Erythroblast (primary cell): ENCODE data around the gene ADARB2.
"Not testable (repeated sequence)": the region's sequence is repeated elsewhere in the genome, so short reads cannot be mapped to it uniquely, and the experiment has no call there.

Source experiments
- DNase-seq, 2 experiments: peaks; one replicate each; lab custom pipeline; 2025; lab: John Stamatoyannopoulos, UW
- GATA1 ChIP-seq: IDR thresholded peaks from 2 replicates; pipeline ENCODE4 v1.6.1; 2011; ENCODE audit warnings: low read depth, mild to moderate bottlenecking, control low read depth, low read length, moderate library complexity
- POLR2A ChIP-seq: IDR thresholded peaks from 2 replicates; pipeline ENCODE4 v1.6.1; 2011; ENCODE audit warnings: mild to moderate bottlenecking, low read length

ADARB2 gene

DNA sequence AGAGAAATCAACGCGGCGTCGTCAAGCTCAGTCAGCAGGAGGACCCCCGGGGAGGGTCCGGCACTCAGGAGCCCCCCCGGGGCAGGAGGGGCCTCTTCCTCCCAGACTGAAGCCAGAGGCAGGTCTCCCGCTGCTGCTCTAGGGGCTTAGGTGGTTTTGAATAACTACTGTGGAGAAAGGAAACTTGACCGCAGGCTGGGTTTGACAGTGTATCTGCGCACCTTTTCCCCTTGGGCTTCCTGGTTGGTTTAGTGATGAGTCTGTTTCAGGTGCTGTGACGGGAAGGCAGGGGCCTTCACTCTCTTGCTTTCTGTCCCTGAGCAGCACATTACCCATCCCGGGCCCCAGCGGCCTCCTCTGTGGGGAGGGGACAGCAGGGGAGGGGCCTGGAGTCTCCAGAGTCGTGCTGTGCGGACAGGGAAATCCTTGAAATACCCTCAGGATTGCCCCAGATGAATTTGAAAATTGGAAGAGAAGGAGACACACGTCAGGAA, 262.2 kb downstream of the ADARB2 start:
- TF ChIP-seq POLR2A (no peak), GATA1 (no peak)
- DNase-seq, result no peak

DNA sequence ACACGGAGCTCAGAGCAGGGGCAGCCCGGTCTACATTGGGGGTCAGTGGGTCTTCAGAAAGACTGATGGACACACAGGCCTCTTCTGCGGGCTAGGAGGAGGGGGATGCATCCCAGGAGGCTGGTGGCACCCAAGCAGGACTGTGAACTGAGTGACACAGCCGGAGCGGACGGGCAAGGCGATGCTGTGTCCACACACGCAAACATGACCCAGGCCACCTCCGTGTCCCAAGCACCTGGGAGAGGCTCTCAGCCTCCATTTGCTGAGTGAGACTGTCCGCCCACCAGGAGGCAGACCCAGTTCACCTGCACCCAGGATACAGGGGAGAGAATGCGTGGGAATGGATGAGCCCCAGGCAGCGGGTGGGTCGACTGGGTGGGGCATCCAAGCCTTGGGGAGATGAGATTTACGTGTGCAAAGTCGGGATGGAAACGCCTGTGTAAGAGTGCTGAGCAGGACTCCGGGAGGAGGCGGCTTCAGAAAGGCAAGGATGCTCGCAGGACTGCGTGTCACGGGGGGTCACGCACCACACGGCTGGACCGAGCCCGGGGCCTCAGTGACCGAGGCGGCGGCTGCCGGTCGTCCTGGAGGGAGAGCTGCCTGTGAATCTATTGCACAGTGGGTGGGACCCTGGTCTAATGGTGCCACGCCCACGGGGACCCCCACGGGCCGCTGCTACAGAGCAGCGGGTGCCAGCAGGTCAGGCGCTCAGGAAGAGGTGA, 262.8 kb downstream of the ADARB2 start:
- TF ChIP-seq POLR2A (no peak), GATA1 (no peak)
- no peak for DNase-seq

DNA sequence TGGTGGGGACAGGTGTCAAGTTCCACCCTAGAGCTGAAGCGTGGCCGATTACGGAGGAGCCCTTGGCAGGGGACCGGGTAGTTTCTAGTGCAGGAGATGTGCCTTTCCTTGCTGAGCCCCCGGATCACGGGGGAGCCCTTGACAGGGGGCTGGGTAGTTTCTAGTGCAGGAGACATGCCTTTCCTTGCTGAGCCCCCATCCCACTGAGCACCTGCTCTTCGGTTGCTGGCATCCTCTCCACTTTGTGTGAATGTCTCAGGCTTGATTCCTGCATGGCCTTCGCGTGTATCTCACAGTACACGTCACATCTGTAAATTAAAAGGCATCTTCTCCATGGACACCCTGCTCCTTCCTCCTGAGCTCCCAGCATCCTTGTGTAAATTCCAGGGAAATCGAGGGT, 263.5 kb downstream of the ADARB2 start:
- no peak for DNase-seq
- TF ChIP-seq POLR2A, result no peak
- TF ChIP-seq GATA1, result no peak

DNA sequence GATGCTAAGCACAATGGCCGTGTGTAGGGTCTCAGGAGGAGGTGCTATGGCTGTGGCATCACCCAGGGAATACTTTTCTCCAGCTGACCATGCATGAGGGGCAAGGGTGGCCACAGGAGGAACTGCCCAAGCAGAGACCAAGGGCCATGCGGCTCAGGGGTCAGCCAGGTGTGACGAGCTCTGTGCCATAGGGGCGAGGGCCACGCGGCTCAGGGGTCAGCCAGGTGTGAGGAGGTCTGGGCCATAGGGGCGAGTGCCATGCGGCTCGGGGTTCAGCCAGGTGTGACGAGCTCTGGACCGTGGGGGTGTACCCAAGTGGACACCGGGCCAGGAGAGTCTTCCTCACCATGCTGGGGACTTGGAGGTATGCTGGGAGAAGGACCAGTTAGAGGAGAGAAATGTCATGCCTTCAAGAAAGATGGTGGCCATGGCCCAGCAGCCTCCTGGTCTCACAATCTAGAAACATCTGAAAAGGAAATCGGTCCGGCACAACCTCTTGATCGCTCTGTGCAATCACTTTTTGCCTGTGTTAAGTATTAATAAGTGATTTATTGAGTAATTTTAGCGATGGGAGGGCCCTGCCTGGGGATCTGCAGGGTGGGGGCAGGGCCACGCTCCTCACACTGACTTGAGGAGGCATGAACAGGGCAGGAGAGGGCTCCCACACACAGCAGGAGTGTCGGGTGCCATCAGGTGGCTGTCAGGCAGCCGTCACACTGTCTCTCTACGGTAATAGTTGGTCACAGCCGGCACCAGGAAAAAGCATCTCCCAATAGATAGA, 265.0 kb downstream of the ADARB2 start:
- no peak for DNase-seq
- TF ChIP-seq GATA1 (no peak), POLR2A (no peak)

DNA sequence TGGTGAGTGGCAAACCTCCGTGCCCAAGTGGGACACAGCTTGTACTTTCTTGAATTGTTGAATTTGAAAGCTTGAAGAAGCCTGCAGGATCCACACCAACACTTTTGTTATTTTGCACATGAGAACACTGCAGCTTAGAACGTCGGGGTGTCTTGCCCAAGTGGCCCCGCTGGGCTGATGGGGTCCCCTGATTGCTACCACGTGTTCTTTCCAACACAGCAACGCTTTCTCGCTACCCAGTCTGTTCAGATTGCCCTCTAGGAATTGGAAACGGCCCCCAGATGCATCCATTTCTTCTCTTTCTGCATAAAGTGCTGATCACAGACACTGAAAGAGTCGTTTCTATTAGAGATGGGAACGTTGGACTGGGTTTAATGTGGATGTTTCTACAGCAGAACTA, 268.5 kb downstream of the ADARB2 start:
- DNase-seq, result no peak
- TF ChIP-seq POLR2A, result no peak
- no peak for TF ChIP-seq GATA1

DNA sequence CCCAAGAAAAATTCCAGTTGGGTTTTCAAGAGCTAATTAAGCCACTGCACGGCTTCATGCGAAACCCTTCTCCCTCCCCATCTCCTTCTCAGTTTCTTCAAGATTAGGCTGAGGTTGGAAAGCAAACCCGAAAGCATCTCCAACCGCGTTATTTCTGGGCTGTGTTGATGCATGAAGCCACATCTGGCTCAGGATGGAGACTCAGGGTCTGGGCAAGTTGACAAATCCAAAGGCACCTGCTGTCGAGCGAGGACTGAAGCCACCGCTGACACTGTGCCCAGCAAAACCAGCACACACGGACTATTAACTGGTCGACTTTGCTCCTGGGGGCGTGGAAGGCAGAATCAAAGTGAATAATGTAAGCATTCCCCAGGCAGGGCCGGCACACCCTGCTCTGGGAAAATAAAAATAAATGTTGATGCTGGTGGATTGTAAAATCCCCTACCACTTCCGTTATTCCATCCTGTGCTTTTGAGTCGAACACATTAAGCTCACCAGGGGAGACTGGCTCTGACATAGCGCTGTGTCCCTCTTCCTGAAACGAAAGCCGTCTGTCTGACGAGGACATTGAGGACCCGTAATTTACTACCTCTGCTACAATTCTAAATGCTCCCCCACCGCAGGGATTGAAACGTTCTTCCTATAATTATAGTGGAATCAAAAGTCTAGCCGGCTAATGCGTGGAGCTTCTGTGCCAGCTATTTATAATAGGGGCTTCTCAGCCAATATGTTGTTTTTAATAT, 269.8 kb downstream of the ADARB2 start:
- DNase-seq, result no peak
- no peak for TF ChIP-seq POLR2A
- TF ChIP-seq GATA1, result no peak

DNA sequence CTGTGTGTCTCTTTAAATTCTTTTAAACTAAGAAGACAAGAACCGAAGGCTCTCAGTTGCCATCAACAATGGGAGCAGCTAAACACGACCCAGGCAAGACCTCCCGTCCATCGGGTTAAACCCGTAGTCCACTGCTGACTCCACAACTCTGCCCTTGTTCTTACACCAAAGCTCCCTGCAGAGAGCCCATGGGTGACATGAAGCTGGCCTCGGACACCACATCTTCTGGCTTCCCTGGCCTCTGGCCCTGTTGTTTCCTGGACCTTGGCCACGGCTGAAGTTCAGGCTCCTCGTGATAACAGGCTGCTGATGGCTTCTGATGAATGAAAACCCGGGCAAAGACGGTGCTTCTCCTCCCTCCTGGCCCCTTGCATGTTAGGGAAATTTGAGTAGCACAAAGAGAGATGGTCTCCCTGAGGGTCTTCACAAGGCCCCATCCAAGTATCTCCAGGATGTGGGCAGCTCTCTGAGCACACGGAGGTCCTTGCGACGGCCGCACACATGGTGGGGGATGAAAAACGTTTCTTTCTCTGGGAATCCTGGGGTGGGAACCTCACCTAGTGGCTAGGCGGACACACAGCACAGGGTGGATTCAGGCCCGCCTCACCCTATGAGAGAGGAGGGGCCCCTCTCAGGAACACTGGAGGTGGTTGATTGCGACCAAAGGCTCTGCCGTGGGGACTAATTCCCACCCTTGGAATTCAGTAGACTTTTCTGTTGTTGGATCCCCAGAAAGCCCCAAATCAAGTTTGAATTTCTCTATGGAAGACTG, 271.1 kb downstream of the ADARB2 start:
- no peak for TF ChIP-seq GATA1
- DNase-seq, result no peak

DNA sequence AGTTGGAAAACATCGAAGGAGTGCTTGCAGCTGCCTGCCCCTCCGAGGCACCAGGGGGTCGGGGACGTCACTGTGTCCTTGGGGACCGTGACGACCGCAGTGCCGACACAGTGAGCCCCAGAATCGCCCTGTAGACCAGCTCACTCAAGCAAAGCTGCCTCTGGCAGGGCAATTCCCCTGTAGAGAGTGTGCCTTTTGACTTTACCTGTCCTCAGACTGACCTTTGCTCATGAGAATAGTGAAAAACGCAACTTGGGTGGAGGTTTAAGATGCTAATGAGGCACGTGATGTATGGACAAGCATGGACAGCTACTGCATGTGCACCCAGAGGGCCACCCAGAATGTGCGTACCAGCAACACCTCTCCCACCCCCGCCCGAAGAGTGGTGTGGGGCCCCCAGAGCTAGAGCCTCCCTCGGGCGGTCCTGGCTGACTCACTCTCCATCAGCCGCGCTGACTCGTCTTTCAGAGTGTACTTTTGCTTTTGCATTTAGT, 271.9 kb downstream of the ADARB2 start:
- TF ChIP-seq GATA1, result no peak
- TF ChIP-seq POLR2A, result no peak
- no peak for DNase-seq

DNA sequence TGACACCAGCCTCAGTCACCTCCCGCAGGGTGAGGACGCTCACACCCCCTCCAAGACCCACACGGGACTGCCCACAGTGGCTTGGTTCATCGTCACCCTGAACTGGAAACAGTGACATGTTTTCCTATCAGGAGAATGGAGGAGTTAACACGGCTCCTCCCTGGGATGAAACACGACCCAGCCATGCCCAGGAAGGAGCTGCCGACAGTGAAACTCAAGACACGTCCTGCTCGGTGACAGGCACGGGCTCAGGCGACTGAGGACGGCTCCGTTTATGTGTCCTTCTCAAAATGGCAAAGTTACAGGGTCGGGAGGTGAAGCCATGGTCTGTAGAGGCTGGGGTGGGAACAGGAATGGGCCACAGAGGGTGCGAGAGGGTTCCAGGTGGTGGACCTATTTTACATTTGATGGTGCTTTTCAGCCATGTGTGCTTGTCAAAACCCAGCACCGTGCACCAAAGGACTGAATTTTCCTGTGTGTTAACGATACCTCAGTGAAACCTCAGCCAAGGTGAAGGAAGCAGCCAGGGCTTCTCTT, 272.4 kb downstream of the ADARB2 start:
- no peak for DNase-seq
- TF ChIP-seq GATA1, result no peak
- no peak for TF ChIP-seq POLR2A

DNA sequence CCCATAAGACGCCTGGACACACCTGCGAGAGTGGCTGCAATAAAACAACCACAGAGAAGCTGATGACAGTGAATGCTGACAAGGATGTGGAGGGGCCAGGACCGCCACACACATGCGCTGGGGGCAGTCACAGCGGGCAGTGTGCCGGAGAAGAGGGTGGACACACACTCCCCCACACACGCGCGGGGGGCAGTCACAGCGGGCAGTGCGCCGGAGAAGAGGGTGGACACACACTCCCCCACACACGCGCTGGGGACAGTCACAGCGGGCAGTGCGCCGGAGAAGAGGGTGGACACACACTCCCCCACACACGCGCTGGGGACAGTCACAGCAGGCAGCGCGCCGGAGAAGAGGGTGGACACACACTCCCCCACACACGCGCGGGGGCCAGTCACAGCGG, 273.4 kb downstream of the ADARB2 start:
- not testable (repeated sequence) for DNase-seq

DNA sequence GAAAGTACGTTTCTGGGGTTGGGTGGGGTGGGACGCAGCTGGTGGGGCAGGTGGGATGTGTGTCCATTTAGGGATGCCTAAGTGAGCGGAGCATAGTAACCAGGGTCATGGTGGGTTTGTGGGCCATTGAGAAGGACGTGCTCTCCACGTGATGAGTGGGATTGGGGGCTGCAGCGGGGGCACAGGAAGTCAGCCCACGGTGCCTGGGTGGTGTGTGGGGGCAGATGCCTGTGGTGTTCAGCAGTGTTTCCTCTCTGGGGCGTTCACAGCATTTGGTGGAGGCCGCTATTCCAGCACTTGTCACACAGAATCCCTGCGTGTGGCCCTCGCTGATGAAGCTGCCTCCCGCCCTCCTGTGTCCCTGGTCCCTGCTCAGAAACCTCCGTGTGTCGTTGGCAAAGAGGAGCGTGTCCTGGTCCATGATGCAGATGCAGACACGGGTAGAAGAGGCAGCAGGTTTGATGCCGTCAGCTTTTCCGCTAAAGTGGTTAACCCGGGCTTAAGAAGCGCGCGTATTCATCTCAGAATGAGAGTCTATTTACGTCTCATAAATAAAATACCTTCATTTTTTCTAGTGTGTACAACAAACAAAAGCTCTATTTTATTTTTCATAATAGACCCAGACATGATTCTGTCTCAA, 274.2 kb downstream of the ADARB2 start:
- DNase-seq, result no peak

DNA sequence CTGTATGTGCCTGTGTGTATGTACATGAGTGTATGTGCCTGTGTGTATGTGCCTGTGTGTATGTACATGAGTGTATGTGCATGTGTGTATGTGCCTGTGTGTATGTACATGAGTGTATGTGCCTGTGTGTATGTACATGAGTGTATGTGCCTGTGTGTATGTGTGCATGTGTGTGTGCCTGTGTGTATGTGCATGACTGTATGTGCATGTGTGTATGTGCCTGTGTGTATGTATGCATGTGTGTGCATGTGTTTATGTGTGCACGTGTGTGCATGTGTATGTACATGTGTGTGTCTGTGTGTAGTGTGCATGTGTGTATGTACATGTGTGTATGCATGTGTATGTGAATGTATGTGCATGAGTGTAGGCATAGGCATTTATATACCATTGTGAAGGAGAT, 274.8 kb downstream of the ADARB2 start:
- TF ChIP-seq GATA1, result no peak
- no peak for TF ChIP-seq POLR2A
- DNase-seq, result no peak

More for the DNA sequence above, 274.2 kb downstream of the ADARB2 start:
- no peak for TF ChIP-seq POLR2A
- TF ChIP-seq GATA1, result no peak

DNA sequence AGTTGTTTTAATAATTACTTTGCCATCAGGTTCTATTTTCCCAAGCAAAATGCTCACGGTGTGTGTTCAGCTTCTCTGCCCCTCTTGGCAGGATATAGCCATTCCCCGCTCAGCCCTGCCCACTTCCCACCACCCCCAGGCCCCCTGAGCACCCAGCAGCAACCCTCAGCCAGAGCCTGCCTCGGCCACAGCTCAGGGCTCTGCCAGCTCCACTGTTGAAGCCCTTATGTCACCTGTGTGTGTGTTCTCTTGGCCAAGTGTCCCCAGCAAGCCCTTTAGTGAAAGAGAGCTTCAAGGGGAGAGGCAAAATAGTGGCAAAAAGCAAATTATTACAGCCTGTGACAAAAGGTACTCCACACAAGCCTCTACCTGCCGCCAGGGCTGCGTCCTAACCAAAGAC, 275.3 kb downstream of the ADARB2 start:
- DNase-seq, result no peak
- TF ChIP-seq GATA1, result no peak
- TF ChIP-seq POLR2A, result no peak
